HG03280 (cell line): Measurements from ENCODE around the gene S100A14.
"Not testable (repeated sequence)": the region's sequence is repeated elsewhere in the genome, so short reads cannot be mapped to it uniquely, and the experiment has no call there.

Experiments used
- ATAC-seq: cut with Tn5 transposase; IDR thresholded peaks from one replicate; pipeline ENCODE4 v1.9.1; 2021; ENCODE audit warnings: mild to moderate bottlenecking, moderate library complexity; ENCODE audit not compliant: unreplicated experiment

Gene S100A14

DNA sequence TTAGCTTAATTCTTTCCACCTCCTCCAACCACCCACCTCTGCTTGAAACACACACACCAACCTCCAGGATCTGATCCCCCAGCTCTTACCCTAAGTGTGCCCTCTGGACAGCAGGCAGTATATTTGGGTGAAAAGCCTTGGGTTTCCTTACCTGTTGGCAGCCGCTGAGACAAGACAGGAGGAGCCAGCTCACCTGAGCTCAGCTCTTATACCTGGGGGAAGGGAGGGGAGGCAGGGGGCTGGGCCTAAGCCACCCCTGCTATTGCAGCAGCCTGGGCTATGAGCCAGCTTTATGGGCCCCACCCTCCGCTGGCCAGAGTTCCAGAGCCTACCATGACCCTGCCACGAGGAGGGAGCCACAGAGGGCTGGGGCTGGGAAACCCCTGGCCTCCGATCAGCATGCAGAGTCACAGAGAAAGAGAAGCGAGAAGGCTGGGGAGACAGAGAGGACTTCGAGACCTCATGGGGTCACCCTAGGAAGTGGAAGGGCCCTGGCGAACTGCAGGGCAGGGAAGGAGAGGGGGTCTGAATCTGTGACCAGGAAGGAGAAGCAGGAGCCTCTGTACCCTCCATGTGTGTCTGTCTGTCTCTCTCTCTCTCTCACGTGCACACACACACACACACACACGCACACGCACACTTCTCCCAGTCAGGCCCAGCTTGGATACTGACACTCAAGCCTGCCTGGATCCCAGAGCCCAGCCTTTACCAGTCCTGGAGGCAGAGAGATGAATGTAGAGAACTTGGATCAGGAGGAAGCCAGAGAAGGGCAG lies at the start of gene S100A14:
TSS of gene S100A14 (minus strand) at position 182 of the 773 bp plus-strand sequence. CDS start 467 bp downstream, outside the sequence.
- ATAC-seq = no peak

DNA sequence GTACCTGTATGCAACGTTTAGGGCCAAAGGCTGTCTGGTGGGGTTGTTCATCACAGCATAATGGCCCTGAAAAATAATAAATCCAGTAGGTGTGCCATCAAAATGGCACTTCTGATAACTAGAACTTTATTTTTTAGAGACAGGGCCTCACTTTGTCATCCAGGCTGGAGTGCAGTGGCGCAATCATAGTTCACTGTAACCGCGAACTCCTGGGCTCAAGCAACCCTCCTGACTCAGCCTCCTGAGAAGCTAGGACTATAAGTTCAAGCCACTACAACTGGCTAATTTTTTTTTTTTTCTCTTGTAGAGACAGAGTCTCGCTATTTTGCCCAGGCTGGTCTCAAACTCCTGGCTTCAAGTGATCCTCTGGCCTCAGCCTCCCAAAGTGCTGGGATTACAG lies 47.1 kb upstream of the S100A14 start:
- no peak for ATAC-seq

DNA sequence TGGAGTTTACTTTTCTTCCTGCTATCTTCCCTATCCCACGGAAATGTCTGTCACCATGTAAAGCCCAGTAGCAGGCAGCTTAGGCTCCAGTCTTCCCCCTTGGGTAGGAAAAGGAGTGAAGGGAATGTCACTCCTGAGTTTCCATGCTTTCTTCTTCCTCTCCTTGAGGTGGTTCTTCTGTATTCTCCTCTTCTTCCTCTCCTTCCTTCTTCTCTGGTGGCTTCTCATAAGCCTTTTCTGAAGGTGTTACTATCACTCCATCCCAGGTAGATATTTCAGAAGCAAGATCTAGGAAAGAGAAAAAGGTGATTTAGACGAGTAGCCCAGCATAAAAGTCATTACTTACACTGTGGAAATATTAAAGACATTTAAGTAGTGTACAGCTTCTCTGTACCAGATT lies 46.1 kb upstream of the S100A14 start:
- ATAC-seq = no peak

DNA sequence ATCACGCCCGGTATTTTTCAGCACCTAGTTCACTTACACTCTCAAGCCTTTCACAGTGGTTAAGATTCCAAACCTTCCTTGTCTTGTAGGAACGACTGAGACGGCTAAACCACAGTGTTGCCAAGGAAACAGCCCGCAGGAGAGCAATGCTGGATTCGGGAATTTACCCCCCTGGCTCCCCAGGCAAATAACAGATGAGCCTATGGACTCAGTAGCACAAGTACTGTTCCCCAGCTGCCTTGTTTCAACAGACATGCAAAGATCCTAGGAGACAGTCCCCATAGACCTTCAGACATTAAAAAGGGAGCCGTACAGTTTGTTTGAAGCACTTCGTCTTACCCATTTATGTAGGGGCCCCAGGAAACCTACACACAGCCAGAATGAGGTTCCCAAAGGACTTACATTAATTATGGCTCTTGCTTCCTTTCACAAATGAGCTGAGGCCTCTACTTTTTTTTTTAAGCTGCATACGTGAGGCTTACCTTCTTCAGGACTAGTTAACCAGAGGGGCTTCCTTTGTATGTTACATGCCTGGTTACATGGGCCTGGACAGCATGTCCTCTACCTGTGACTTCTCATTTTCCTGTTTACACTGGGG lies 45.1 kb upstream of the S100A14 start:
- ATAC-seq = no peak

DNA sequence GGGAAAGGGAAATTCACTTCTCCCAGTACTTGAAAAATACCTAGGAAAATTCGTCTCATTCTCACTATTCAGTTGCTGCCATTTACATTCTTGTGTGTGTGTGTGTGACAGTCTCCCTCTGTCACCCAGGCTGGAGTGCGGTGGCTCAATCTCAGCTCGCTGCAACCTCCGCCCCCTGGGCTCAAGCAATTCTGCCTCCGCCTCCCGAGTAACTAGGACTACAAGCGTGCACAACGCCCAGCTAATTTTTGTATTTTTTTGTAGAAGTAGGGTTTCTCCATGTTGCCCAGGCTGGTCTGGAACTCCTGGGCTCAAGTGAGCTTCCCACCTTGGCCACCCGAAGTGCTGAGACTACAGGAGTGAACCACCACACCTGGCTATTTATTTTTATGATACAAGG lies 43.5 kb upstream of the S100A14 start:
- ATAC-seq = no peak

DNA sequence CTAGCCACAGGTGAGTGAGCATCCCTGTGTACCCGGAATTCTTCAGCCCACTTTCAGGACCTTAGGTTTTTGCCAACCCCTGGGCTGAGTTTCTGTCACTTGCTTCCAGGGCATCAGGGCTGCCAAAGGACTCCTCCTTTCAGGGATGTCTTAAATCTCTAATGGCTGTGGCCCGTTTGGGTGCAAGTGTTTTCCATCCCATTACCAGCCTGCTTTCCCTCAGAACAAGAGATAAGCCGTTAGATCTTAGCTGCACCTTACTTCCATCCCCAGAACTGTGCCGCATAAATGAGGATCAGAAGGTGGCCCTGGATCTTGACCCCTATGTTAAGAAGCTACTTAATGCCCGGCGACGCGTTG lies 43.0 kb upstream of the S100A14 start:
- no peak for ATAC-seq

DNA sequence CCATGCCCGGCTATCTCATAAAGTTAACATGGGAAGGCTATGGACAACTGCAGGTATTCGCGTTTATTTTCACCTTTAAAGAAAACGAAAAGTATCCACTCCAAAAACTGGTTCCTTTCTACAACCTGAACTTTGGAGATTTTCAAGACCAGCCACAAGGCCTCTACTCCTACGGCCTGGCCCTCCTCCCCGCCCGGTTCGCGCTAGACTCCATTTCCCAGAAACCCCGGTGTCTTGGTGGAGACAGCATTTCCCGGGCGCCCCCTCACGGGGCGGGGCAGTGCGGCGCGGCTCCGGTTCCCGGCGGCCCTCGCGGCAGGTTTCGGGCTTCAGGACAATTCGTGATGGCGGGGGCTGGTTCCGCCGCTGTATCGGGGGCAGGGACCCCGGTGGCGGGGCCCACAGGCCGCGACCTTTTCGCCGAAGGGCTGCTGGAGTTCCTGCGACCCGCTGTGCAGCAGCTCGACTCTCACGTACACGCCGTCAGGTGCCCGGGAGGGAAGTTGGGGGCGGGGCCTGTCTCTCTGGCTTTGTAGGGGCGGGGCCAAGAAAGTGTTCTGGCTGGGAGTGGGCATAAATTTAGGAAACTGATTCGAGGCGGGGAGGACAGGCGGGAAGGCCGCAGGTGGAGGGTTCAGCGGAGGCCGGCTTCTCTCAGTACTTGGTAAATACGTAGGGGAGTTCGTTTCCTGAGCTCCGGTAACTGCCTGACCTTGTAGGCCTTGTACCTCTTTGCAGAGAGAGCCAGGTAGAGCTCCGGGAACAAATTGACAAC lies 42.5 kb upstream of the S100A14 start, which contains the start of gene SNAPIN:
TSS of gene SNAPIN (plus strand) at position 304 of the 775 bp plus-strand sequence. CDS start at position 345, 41 bp downstream.
- ATAC-seq = peak; percentile 90

DNA sequence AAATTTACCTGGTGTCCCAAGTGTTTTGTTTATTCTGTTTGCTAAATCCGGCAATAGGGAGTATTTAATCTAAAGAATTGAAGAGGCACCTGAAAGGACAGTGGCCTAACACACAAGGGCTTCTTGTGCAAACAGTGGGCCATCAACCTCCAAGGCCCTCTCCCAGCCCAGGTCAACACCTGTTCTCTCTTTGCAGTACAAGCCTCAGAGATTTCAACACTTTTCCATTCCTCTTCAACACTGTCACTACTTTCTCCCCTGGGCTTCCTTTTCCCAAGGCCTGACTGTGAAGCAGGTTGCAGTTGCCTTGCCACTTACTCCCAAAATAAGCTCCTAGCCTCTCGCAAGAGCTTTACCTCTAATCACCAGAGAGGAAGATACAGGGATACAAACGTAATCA lies 39.2 kb upstream of the S100A14 start:
- ATAC-seq = no peak

DNA sequence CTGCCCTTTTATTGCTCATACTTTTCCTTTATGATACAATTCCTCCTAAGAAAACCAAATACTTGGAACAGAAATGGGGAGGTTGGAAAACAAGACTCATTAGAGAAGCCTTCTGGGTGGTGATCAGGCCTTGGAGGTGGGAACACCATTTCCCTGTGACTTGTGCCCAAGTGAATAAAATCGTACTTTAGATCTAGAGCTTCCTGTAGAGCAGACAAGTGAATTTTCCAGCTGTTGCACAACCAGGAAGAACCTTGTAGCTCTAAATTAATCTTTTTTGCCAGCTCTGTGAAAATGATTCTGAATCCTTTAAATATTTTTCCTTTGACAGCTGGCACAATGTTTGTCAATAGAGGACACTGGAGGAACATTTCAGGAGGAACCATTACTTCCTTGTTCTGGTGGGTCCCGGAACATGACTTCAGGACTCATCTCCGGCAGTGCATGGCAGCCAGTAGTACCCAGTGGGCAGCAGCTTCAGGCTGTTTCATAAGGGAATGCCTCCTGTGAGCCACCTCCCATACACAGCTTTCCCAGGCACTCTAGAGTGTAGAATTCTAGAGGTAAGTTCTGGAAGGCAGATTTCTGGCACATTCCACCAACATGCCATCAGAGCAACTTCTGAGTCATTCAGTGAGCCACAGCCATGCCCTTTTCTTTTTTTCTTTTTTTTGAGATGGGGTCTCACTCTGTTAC lies 36.8 kb upstream of the S100A14 start:
- no peak for ATAC-seq

DNA sequence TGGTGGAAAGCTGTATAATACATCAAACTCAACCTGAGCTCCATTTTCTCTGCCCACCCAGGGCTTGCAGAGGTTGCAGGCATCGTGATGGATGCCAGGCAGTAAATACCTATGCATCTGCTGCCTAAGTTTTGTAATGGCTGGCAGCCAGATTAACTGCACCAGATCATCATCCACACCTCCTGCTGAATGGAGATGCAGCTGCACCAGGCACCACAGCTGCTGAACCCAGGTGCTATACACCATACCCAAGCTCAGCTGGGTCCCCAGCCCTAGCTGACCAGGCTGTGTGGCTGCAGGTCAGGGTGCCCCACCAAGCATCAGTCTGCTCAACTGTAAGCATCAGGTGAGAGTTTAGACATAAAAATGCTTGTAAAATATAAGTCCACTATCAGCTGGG lies 35.6 kb upstream of the S100A14 start:
- no peak for ATAC-seq

DNA sequence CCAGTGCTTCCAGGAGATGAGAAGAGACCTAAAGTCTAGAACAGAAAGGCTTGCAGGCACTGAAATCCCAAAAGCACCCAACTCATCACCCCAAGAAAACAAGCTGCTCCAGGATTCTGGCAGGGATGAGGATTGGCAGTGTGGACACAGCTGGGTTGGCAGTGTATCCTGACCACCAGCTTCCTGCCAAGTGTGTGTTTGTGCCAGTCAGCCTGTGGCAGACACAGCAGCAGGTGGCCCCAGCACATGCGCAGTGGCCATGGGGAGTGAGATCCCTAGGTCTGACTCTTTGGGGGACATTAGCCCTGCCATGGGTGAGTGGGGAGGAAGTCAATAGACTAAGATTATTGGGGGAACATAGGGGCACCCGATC lies 33.7 kb upstream of the S100A14 start:
- ATAC-seq = no peak

DNA sequence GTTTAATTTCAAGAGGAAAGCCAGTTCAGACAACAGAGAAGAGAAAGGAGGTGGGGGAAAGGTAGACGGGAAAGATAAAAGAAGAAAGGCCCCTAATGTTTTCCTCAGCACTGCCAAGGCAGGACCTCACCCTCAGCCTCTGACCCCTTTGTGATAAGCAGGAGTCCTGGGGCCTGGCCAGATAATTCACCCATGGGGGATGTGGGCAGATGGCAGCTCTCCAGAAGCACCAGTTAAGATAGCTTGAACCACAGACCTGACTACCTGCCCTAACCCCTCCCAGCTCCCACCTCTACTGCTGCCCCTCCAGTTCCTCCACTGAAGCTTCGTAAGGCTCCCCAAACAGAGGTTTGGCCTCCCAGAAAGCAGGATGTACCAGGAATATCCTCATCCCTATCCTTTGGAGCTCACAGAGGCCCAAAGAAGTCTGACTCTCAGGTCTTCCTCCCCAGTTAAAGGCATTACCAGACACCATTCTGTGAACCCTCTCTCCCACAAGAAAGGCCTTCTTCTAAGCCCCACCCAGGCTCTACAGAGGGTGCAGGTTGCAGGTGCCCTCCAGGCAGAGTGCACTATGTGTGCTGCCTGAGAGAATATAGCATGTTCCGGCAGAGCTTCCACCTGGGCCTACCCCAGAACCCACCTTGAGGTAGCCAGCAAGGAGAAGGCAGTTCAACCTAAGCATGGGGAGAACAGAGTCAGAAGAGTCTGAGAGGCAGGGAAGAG lies 33.2 kb upstream of the S100A14 start:
- no peak for ATAC-seq

DNA sequence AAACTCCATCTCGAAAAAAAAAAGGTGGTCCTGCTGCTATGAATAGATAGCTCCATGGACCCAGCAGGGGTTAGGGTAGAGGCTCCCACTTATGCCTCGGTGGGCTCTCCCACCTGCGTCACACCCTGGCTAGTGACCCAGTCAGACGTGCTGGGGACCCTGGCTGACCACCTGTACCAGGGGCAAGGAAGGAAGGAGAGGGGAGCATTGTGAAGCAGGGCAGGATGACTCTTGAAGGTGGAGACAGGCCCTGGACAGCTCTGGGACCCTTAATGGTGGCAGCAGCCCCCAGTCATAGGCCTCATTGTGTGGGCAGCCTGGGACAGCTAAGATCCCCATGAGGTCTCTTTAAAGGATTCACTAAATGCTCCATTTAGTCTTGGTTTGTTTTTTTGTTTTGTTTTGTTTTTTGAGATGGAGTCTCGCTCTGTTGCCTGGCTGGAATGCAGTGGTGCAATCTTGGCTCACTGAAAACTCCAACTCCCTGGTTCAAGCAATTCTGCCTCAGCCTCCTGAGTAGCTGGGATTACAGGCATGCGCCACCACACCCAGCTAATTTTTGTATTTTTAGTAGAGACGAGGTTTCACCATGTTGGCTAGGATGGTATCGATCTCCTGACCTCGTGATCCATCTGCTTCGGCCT lies 32.0 kb upstream of the S100A14 start:
- no peak for ATAC-seq

DNA sequence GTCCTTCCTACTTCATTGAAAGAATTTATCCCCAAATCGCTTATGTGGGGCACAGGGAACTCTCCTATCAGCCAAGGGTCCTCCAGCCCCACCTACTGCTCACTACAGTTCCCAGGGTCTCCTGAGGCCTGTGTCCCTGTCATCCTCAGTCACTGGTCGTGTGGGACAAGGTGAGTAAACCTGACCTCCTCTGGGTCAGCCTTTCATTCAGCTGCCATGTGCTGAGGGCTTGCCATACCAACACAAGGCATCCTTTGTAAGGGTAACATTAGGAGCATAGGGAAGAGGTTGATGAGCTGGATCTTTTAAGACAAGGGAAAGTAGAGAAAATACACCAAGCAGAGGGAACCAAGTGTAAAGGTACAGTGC lies 31.2 kb upstream of the S100A14 start:
- no peak for ATAC-seq

DNA sequence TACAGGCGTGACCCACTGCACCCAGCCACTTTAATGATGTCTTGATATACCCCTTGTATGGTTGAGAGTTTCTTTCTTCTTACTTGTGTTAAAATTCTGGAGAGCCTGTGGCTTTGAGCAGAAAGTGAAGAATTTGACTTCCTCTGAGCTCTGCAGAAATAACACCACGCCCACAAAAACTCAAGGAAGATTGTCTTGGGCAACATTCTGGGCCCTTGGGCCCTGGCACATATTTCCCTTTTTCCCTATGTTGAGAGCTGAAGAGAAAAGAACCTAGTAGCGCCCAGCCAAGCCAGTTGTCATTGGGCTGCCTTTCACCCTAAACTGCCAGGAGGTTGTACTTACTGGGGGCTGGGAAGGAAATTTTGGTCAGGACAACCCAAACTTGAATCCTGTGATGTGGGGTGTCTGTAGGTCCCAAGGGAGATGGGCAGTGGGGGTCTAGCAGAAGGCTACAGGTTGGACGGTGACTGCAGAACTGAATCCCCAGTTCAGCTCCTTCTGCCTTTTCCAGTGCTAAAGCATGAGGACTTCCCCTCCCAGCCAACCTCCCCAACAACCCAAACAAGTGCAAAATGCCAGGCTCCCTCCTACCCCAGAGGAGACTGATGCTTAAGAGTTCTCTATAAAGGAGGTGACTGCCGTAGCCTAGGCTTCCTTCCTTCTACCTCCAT lies 30.7 kb upstream of the S100A14 start:
- no peak for ATAC-seq

DNA sequence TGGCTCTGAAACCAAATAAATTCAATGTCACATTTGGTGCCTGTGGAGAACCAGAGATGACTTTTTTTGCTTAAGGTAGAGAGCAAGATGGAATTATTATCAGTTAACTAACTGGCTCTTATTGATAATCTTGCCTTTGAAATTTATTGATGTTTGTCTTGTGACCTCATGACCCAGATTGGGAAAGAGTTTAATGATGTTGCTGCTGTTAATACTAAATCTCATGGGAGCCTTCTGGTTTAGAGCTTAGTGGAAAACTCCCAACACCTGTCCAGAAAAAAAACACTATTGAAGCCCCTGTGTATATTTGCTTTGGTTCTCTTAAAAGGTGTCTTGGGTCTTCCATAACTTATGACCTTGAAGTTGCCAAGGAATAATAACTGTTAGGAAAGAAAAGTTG lies 27.7 kb upstream of the S100A14 start:
- ATAC-seq = no peak

DNA sequence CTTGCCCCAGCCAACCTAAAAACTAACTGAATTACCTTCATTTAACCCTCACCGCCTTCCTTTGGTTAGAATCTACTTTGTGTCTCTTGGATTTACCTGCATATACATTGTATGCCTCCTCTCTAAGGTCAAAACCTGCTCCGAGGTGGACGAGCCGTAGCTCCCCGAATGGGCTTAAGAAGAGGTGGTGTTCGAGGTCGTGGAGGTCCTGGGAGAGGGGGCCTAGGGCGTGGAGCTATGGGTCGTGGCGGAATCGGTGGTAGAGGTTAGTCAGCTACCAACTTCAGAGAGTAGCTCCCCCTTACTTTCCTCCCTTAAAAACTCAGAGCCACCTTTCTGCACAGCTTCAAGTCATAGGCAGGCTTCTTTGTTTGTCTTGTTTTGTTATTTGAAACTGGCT lies 27.0 kb upstream of the S100A14 start:
- ATAC-seq = no peak

DNA sequence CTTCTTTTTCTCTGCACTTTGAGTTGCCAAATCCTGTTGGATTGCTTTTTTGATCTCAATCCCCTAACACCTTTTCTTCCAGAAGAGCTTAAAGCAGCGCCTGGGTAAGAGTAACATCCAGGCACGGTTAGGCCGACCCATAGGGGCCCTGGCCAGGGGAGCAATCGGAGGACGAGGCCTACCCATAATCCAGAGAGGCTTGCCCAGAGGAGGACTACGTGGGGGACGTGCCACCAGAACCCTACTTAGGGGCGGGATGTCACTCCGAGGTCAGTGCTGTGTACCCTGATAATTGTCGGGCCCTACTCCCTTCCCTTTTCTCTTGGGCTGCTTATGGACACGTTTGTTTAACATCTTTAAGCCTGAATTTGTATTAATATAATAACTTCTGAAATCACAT lies 26.0 kb upstream of the S100A14 start:
- no peak for ATAC-seq

DNA sequence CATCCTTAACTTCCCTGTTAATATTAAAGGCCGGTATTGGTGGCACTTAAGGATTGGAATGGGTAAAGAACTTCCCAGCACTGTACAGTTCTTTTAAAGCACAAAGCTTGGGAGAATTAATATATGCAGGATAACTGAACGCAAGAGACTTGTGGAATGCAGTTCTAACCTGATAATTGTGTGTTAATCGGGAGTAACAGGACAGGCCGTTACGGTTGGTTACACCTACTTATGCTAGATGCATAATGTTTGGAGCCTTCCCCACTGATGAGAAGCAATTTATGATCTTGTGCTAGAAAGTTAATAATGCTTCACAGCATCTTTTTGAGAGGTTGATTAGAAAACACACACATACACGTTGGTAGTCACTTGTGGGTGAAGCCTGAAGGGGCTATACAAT lies 24.7 kb upstream of the S100A14 start:
- ATAC-seq = no peak

DNA sequence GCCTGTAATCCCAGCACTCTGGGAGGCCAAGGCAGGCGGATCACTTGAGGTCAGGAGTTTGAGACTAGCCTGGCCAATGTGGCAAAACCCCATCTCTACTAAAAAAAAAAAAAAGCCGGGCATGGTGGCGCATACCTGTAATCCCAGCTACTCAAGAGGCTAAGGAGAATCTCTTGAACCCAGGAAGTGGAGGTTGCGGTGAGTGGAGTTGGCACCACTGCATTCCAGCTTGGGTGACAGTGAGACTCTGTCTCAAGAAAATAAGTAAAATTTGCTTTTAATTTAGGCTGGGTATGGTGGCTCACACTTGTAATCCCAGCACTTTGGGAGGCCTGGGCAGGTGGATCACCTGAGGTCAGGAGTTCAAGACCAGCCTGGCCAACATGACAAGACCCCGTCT lies 24.1 kb upstream of the S100A14 start:
- ATAC-seq = not testable (repeated sequence)
